Fibroblast of peridontal ligament (primary cell): ENCODE data around the gene SMAD9.

ENCODE experiments used
- DNase-seq: peaks from one replicate; pipeline ENCODE4 v3.0.0-alpha.2; 2010; ENCODE audit errors: extremely low read depth

The SMAD9 gene

GRCh38 chr13:36865265-36865664 lies 54.8 kb downstream of the SMAD9 start:
- no peak for DNase-seq

- no peak for DNase-seq
Observed at GRCh38 chr13:36862722-36863121, 57.3 kb downstream of the SMAD9 start.

- DNase-seq, result no peak
Observed at GRCh38 chr13:36862002-36862685, 57.9 kb downstream of the SMAD9 start.

- DNase-seq, result no peak
Observed at GRCh38 chr13:36859259-36859658, 60.8 kb downstream of the SMAD9 start.

- peak; percentile 67 for DNase-seq
Observed at GRCh38 chr13:36858290-36858689, 61.7 kb downstream of the SMAD9 start.

GRCh38 chr13:36857253-36857652 lies 62.8 kb downstream of the SMAD9 start:
- no peak for DNase-seq

- no peak for DNase-seq
Observed at GRCh38 chr13:36850790-36851438, 69.1 kb downstream of the SMAD9 start.

- no peak for DNase-seq
Observed at GRCh38 chr13:36848199-36848982, 71.6 kb downstream of the SMAD9 start.

GRCh38 chr13:36847606-36848005 lies 72.4 kb downstream of the SMAD9 start:
- no peak for DNase-seq

GRCh38 chr13:36841391-36841790 lies 78.6 kb downstream of the SMAD9 start:
- DNase-seq, result peak; percentile 20

- no peak for DNase-seq
Observed at GRCh38 chr13:36840718-36841250, 79.3 kb downstream of the SMAD9 start.

- DNase-seq, result no peak
Observed at GRCh38 chr13:36839981-36840380, 80.1 kb downstream of the SMAD9 start.

- no peak for DNase-seq
Observed at GRCh38 chr13:36839281-36839680, 80.8 kb downstream of the SMAD9 start.

GRCh38 chr13:36837354-36838092 lies 82.5 kb downstream of the SMAD9 start:
- no peak for DNase-seq

- peak; percentile 7 for DNase-seq
Observed at GRCh38 chr13:36834299-36834698, 85.7 kb downstream of the SMAD9 start.

- DNase-seq, result no peak
Observed at GRCh38 chr13:36831291-36831690, 88.7 kb downstream of the SMAD9 start.

- DNase-seq, result no peak
Observed at GRCh38 chr13:36829753-36830152, 90.3 kb downstream of the SMAD9 start.

- peak; percentile 6 for DNase-seq
Observed at GRCh38 chr13:36822785-36823184, 97.3 kb downstream of the SMAD9 start.

- no peak for DNase-seq
Observed at GRCh38 chr13:36820222-36820621, 99.8 kb downstream of the SMAD9 start.

GRCh38 chr13:36819739-36820090 lies 100.3 kb downstream of the SMAD9 start:
- DNase-seq, result peak; percentile 32

- DNase-seq, result peak; percentile 81
Observed at GRCh38 chr13:36818804-36819738, 101.0 kb downstream of the SMAD9 start, which contains the start of gene RFXAP. Gene RFXAP (plus strand): TSS chr13:36819222. CDS start chr13:36819358, 136 bp downstream.
